Right renal cortex interstitium (tissue), 3 donors: ENCODE measurements around the gene TMEM52. TPM values are rescaled to one million over a fixed set of nuclear protein-coding genes. Genes with fewer than 3 reads are reported as not detected.

Source experiments
- DNase-seq, 3 donors: peaks; one replicate each; pipeline ENCODE4 v3.0.0-alpha.2; 2013; ENCODE audit warnings: low read depth in 3 of 3, low spot score in 2 of 3
- polyA plus RNA-seq, 3 donors: library from polyadenylated mRNA; unstranded; fragments of 120-200 nt; gene quantifications; one replicate each; pipeline ENCODE4 v1.2.1, GENCODE V29; 2013; ENCODE audit not compliant: insufficient read length in 3 of 3

Gene TMEM52
- polyA plus RNA-seq, 3 donors = 0.86 to 1.2 (median 0.90) TPM

- no peak for DNase-seq
These were observed 2.2 kb downstream of the TMEM52 start for GRCh38 chr1:1916851-1917251.

GRCh38 chr1:1915911-1916840 lies 2.9 kb downstream of the TMEM52 start:
- no peak for DNase-seq

GRCh38 chr1:1914971-1915692 lies 3.9 kb downstream of the TMEM52 start, which contains the start of gene CALML6:
Gene CALML6 (plus strand): TSS chr1:1915260. CDS start chr1:1915281, 21 bp downstream.
- DNase-seq = no peak

GRCh38 chr1:1914101-1914970 lies 4.7 kb downstream of the TMEM52 start:
- no peak for DNase-seq

- no peak for DNase-seq
These were observed 7.6 kb downstream of the TMEM52 start for GRCh38 chr1:1911350-1912041.

GRCh38 chr1:1910651-1911331 lies 8.3 kb downstream of the TMEM52 start:
- no peak for DNase-seq

- DNase-seq = no peak
These were observed 9.0 kb downstream of the TMEM52 start for GRCh38 chr1:1910033-1910465.

- no peak for DNase-seq
These were observed 10.6 kb downstream of the TMEM52 start for GRCh38 chr1:1908506-1908791.

GRCh38 chr1:1907098-1907736 lies 11.9 kb downstream of the TMEM52 start:
- no peak for DNase-seq

GRCh38 chr1:1906185-1907097 lies 12.6 kb downstream of the TMEM52 start:
- DNase-seq = peak in 1 of 3 donors; percentile 73

GRCh38 chr1:1903224-1903623 lies 15.9 kb downstream of the TMEM52 start:
- no peak for DNase-seq

GRCh38 chr1:1901641-1902294 lies 17.3 kb downstream of the TMEM52 start:
- no peak for DNase-seq

- no peak for DNase-seq
These were observed 18.0 kb downstream of the TMEM52 start for GRCh38 chr1:1900883-1901640.

GRCh38 chr1:1899967-1900327 lies 19.1 kb downstream of the TMEM52 start:
- no peak for DNase-seq

GRCh38 chr1:1899266-1899966 lies 19.7 kb downstream of the TMEM52 start:
- no peak for DNase-seq

- DNase-seq = no peak
These were observed 20.7 kb downstream of the TMEM52 start for GRCh38 chr1:1898246-1898933.
